Endodermal cell (in vitro differentiated cells): Measurements from ENCODE around the gene HOXC11. TPM values are rescaled to one million over a fixed set of nuclear protein-coding genes. Genes with fewer than 3 reads are reported as not detected.

Source experiments
- DNase-seq: peaks from one replicate; pipeline ENCODE4 v3.0.0-alpha.2; 2017
- H3K27ac ChIP-seq: 2 replicates; pipeline ENCODE4 v1.5.1; 2013; ENCODE audit warnings: mild to moderate bottlenecking, low read depth, low read length, moderate library complexity
- H3K27me3 ChIP-seq: 2 replicates; pipeline ENCODE4 v1.6.1; 2013; ENCODE audit warnings: mild to moderate bottlenecking, low read length, moderate library complexity; ENCODE audit not compliant: insufficient read depth, control insufficient read depth, poor library complexity, severe bottlenecking
- H3K36me3 ChIP-seq: 2 replicates; pipeline ENCODE4 v1.7.0; 2013; ENCODE audit warnings: mild to moderate bottlenecking, low read length, moderate library complexity; ENCODE audit not compliant: control insufficient read depth, insufficient read depth
- H3K4me1 ChIP-seq: one replicate; pipeline ENCODE4 v1.7.0; 2013; ENCODE audit warnings: low read length; ENCODE audit not compliant: control insufficient read depth, insufficient read depth
- H3K4me3 ChIP-seq: 2 replicates; pipeline ENCODE4 v1.5.1; 2013; ENCODE audit warnings: mild to moderate bottlenecking, low read length, moderate library complexity
- H3K9ac ChIP-seq: 2 replicates; pipeline ENCODE4 v1.6.1; 2013; ENCODE audit warnings: mild to moderate bottlenecking, low read length, moderate library complexity; ENCODE audit not compliant: poor library complexity, severe bottlenecking; ENCODE audit errors: extremely low read depth
- H3K9me3 ChIP-seq: 2 replicates; pipeline ENCODE4 v1.6.1; 2013; ENCODE audit warnings: mild to moderate bottlenecking, low read length, moderate library complexity; ENCODE audit not compliant: control insufficient read depth
- H3K27ac Mint-ChIP-seq: 2 replicates; pipeline ENCODE4 v1.8.0; 2020; ENCODE audit warnings: mixed read lengths
- H3K27me3 Mint-ChIP-seq: 2 replicates; pipeline ENCODE4 v1.8.0; 2021; ENCODE audit warnings: mild to moderate bottlenecking, mixed read lengths; ENCODE audit not compliant: insufficient read depth
- H3K36me3 Mint-ChIP-seq: 2 replicates; pipeline ENCODE4 v1.8.0; 2020; ENCODE audit warnings: low read depth, mixed read lengths
- H3K4me1 Mint-ChIP-seq: 2 replicates; pipeline ENCODE4 v1.8.0; 2020; ENCODE audit warnings: mixed read lengths
- H3K4me3 Mint-ChIP-seq: 2 replicates; pipeline ENCODE4 v1.8.0; 2020; ENCODE audit warnings: mild to moderate bottlenecking, moderate library complexity, mixed read lengths
- H3K9me3 Mint-ChIP-seq: 2 replicates; pipeline ENCODE4 v1.8.0; 2020; ENCODE audit warnings: mild to moderate bottlenecking, mixed read lengths
- CTCF ChIP-seq: fragments of 200-600 bp; sonication (generic); conservative IDR thresholded peaks from 2 replicates; pipeline ENCODE4 v1.5.0; 2021; ENCODE audit warnings: antibody characterized with exemption, mild to moderate bottlenecking
- WGBS, 2 experiments: methylation state at CpG; one replicate each; pipeline versions ENCODE4 v1.1.5 to v1.1.7; 2013; ENCODE audit warnings: missing lambda C conversion rate in 2 of 2, mixed read lengths in 1 of 2; ENCODE audit not compliant: insufficient coverage in 1 of 2, insufficient read length in 1 of 2; 5-methylcytosine and 5-hydroxymethylcytosine counted together
- total RNA-seq, 2 donors: library from RNA; stranded (reverse); fragmentation: NEBNext Ultra II Directional in 1 of 2; extraction: Animal tissue kit (Norgen Biotek cat#: 25700) in 1 of 2; gene quantifications; 2 replicates in 1 of 2; 3 replicates in 1 of 2; pipeline ENCODE4 v1.2.1, GENCODE V29; 2021

HOXC11 gene
- total RNA-seq, 2 donors from 2014 or later, result not detected

DNA sequence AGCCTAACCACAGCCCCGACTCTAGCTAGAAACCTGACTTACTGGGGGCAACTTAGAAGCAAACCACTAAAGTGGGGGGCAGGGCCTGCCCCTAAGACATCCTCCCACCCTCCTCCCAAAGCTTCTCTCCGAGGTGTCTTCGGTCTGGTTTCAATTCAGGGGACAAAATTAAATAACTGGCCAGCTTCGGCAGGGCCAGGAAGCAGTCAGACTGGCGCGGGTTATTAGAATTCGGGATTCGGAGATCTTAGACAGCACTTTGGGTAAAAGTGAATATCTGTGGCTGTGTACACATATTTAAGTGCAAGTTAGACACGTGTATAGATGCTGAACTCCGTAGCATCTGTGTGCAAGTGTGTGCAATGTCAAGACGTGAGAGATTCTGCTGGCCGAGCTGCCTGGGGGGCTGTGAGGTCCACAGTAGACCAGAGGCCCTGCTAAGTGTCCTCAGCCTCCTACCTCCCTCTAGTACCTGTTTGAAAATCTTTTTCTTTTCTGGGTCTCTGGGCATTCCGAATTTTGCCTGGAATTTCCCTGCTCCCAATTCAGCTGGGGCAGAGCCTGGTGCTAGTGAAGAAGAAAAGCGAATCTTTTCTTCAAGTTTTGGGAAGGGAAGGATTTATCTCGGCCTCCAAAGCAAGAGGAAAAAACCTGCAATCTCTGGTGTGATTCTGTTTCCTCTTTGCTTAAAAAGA is 8.0 kb downstream of the HOXC11 start:
- H3K27me3 ChIP-seq, result peaks cover 100% of the 10 kb centered on the region
- no peak for TF ChIP-seq CTCF
- H3K4me1 Mint-ChIP-seq, result no peaks in the 10 kb centered on the region
- no peak overlapping the region for H3K27ac ChIP-seq
- no peak overlapping the region for H3K4me3 Mint-ChIP-seq
- no peaks in the 10 kb centered on the region for H3K4me1 ChIP-seq
- H3K27ac Mint-ChIP-seq, result no peak overlapping the region
- H3K27me3 Mint-ChIP-seq, result peaks cover 100% of the 10 kb centered on the region
- H3K9me3 Mint-ChIP-seq, result peaks cover 14% of the 10 kb centered on the region
- no peak overlapping the region for H3K9ac ChIP-seq
- 42 to 43% methylated on average over 12 to 15 of the region's 15 CpGs for WGBS, 2 experiments
- H3K4me3 ChIP-seq, result no peak overlapping the region
- no peak for DNase-seq
- H3K9me3 ChIP-seq, result peaks cover 15% of the 10 kb centered on the region
- H3K36me3 Mint-ChIP-seq, result no peaks in the 10 kb centered on the region
- H3K36me3 ChIP-seq, result no peaks in the 10 kb centered on the region

DNA sequence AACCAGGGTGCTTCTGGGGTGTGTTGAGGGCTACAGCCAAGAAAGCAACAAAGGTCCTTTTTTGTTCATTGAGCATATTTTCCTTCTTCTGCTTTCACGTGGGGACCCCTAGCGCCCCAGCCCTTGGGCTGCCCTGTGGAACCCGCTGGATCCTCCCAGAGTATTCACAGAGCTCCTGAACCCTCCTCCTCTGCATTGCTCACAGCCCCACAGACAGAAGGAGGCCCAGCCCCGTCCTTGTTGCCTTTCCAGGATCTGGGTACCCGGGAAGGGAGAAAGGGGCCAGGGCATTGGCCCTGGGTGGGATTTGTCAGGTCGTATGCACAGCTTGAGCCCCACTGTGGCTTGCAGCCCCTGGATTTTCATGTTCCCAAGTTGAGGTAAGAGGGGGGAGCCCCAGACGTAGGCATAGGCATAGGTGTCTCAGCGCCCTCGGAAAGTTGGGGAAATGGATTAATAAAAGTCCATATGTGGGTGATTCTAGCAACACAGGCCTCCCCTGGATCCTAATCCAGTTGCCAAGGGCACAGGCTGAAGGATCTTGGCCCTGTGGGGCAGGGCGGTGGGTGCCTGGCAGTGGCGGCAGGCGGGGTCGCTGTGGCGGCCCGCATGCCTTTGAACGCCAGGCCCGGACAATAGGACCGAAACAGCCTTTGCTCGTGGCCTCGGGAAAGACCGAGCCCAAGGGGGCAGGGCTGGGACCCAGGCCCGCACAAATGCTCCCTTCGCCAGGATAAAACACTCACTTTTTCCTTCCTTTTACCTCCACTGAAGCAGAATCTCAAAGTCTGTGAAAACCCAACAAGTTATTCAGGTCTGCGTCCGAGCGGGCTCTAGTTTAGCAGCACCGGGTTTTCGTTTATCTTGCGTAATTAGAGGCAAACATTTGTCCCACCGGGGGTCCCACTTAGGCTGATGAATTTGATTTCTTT is 9.0 kb downstream of the HOXC11 start:
- 15 to 16% methylated on average over 15 to 30 of the region's 30 CpGs for WGBS, 2 experiments
- no peak for TF ChIP-seq CTCF
- Mint-ChIP-seq H3K27me3 (peaks cover 100% of the 10 kb centered on the region), H3K36me3 (no peaks in the 10 kb centered on the region), H3K4me3 (no peak overlapping the region), H3K27ac (no peak overlapping the region), H3K4me1 (no peaks in the 10 kb centered on the region), H3K9me3 (peaks cover 16% of the 10 kb centered on the region)
- Histone ChIP-seq H3K4me3 (no peak overlapping the region), H3K9me3 (peaks cover 8% of the 10 kb centered on the region), H3K9ac (no peak overlapping the region), H3K27me3 (peaks cover 100% of the 10 kb centered on the region), H3K4me1 (no peaks in the 10 kb centered on the region), H3K36me3 (no peaks in the 10 kb centered on the region), H3K27ac (no peak overlapping the region)
- peak; percentile 68 for DNase-seq

DNA sequence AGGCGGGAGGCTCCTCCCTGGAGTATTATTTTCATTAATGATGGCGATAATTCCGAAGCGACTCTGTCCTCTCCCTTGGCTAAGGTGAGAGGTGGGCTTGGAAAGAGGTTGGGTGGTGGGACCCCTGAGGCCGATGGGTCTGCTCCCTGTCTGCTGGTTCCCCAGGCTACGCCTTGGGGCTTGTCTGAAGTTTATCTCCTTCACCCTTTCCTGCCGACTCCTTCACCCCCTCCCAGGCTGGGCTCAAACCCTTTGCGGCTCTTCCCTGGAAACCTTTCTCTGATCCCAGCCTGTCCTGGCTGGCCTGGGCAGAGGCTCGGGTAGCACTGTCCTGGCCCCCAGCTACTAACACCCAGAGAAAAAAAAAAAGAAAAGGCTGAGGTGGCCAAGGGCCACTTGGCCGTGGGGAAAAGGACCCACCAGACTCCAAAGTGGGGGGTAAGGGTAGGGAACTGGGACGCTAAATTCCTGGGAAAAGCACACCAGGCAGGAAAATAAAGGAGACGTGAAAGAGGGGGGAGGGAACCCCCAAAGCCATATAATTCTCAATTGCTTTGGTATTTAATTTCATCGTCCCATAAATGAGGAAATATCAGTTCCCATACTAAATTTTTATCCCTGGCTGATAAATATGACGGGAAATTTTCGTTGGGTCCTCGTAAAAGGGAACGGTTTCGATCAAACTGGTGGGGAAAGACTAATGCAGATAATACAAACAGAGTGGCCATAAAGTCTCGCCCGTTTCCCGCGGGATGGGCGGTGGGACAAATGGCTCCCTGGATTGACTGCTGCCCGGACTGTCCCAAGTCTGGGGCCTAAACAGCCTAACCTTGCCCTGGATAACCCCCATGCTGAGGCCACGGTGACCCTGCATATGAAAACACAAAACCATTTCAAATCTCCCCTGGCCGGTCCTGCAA is 10.0 kb downstream of the HOXC11 start:
- Histone ChIP-seq H3K4me3 (no peak overlapping the region), H3K9ac (no peak overlapping the region), H3K9me3 (peaks cover 8% of the 10 kb centered on the region), H3K36me3 (no peaks in the 10 kb centered on the region), H3K4me1 (no peaks in the 10 kb centered on the region), H3K27ac (no peak overlapping the region), H3K27me3 (peaks cover 100% of the 10 kb centered on the region)
- no peak for TF ChIP-seq CTCF
- DNase-seq, result no peak
- Mint-ChIP-seq H3K4me1 (no peaks in the 10 kb centered on the region), H3K9me3 (peaks cover 16% of the 10 kb centered on the region), H3K27ac (no peak overlapping the region), H3K27me3 (peaks cover 100% of the 10 kb centered on the region), H3K36me3 (no peaks in the 10 kb centered on the region), H3K4me3 (no peak overlapping the region)
- 43 to 52% methylated on average over 19 to 26 of the region's 26 CpGs for WGBS, 2 experiments
